Measurements from ENCODE around the gene NREP.

GRCh38 chr5:111792471-111793058, 35.6 kb upstream of the NREP start:
- TF ChIP-seq CTCF (IDR thresholded peaks at IDR 0.05) (no peak), POLR2A (IDR thresholded peaks at IDR 0.05) (no peak)

Data from Peyer's patch (tissue), 4 donors.